ENCODE data around the gene LCK.

DNA sequence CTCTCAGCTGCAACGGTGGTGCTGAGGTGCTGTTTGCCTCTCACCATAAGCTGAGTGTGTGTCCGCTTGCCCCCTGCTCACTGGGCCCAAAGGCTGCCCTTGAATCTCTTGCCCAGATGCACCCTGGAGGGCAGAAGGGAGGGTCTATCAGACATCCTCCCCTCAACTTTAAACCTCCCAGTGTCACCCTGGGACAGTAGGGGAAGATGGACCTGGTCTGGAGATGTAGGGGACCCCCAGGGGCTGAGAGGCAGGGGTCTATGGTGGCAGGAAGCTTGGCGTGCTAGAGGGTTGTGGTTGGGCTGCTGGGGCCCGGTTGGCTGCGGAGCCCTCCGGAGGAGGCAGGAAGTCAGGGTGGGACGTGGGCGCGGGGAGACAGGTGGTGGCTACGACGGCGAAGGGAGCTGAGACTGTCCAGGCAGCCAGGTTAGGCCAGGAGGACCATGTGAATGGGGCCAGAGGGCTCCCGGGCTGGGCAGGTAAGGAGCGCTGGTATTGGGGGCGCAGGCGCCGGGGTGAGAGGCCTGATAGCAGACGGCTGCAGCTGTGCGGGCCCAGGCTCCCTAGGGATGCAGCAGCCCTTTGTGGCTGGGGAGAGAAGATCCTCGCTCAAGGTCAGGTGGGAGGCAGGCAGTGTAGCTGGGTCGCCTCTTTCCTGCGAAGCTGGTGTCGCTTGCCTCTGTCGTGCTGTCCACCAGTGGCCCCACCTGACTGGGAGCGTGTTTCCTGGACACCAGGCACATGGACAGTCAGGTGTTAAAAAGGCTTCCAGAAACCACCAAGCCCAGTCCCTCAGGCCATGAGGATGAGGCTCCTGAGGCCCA lies at the start of gene LCK:
- peak in 1 of 2 experiments; percentile 25; a peak in 1 of 3 replicates for TF ChIP-seq POLR2A (IDR thresholded peaks at IDR 0.05; ENCODE audit: control extremely low read depth in 1 of 2, low read depth in 2 of 2, low read length in 2 of 2)
- TF ChIP-seq CTCF (IDR thresholded peaks at IDR 0.05; ENCODE audit: control extremely low read depth in 1 of 3, insufficient read depth in 1 of 3, low read depth in 1 of 3, low read length in 3 of 3) = no peak
- TF ChIP-seq FOSL1 (IDR thresholded peaks at IDR 0.05; ENCODE audit: insufficient read depth, low read depth, low read length) = no peak
- no peak for TF ChIP-seq TEAD4 (IDR thresholded peaks at IDR 0.05; ENCODE audit: low read depth, low read length)
